BE2C (cell line): ENCODE results near the gene CYP2W1.
A peak's percentile ranks its signal among the peaks of the same experiment; 100 is the strongest.
"Not testable (repeated sequence)": the region's sequence is repeated elsewhere in the genome, so short reads cannot be mapped to it uniquely, and the experiment has no call there.

Source experiments
- DNase-seq: peaks from one replicate; pipeline ENCODE4 v3.0.0-alpha.2; 2020
- H3K27me3 ChIP-seq: fragments of 250-450 bp; sonication (Bioruptor Pico); 2 replicates; pipeline ENCODE4 v1.5.1; 2020; ENCODE audit warnings: mild to moderate bottlenecking
- H3K36me3 ChIP-seq: fragments of 250-450 bp; sonication (Bioruptor Pico); 2 replicates; pipeline ENCODE4 v1.5.1; 2020; ENCODE audit warnings: mild to moderate bottlenecking
- H3K4me1 ChIP-seq: fragments of 250-450 bp; sonication (Bioruptor Pico); 2 replicates; pipeline ENCODE4 v1.5.1; 2020
- H3K4me3 ChIP-seq: 2 replicates; pipeline ENCODE4 v1.5.1; 2011; ENCODE audit warnings: low read depth, low read length
- H3K9me3 ChIP-seq: fragments of 250-450 bp; sonication (Bioruptor Pico); 2 replicates; pipeline ENCODE4 v1.5.1; 2020
- TF ChIP-seq, protein P1 (sequence below): IDR thresholded peaks from 2 replicates; pipeline ENCODE4 v1.5.1; 2012; ENCODE audit warnings: mild to moderate bottlenecking, low read depth, low read length

Gene CYP2W1

DNA sequence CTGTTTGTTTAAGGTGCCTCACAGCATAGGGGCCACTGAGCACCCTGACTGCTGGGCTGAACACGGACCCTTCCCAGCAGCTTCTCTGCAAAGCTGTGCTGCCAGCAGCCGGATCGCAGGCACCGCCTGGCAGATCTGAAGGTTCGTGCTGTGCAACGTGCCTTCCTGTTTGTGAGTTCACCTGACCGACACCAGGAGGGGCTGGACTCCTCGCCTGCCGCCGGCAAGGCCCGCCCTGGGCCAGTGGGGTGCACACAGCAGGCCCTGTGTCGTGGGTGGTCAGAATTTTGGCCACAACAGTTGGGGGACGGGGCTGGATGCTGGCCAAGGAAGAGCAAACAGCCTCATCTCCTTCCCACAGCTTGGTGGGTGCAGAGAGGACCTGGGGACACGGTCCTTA, 12.6 kb downstream of the CYP2W1 start:
- DNase-seq, result no peak
- TF ChIP-seq, protein P1, sequence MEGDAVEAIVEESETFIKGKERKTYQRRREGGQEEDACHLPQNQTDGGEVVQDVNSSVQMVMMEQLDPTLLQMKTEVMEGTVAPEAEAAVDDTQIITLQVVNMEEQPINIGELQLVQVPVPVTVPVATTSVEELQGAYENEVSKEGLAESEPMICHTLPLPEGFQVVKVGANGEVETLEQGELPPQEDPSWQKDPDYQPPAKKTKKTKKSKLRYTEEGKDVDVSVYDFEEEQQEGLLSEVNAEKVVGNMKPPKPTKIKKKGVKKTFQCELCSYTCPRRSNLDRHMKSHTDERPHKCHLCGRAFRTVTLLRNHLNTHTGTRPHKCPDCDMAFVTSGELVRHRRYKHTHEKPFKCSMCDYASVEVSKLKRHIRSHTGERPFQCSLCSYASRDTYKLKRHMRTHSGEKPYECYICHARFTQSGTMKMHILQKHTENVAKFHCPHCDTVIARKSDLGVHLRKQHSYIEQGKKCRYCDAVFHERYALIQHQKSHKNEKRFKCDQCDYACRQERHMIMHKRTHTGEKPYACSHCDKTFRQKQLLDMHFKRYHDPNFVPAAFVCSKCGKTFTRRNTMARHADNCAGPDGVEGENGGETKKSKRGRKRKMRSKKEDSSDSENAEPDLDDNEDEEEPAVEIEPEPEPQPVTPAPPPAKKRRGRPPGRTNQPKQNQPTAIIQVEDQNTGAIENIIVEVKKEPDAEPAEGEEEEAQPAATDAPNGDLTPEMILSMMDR, result no peak
- H3K9me3 ChIP-seq, result no peaks in the 10 kb centered on the region
- H3K4me3 ChIP-seq, result no peak overlapping the region
- H3K27me3 ChIP-seq, result no peaks in the 10 kb centered on the region
- peaks cover 3% of the 10 kb centered on the region; the same call in 1 of the 2 replicates for H3K4me1 ChIP-seq
- peaks cover 27% of the 10 kb centered on the region for H3K36me3 ChIP-seq

DNA sequence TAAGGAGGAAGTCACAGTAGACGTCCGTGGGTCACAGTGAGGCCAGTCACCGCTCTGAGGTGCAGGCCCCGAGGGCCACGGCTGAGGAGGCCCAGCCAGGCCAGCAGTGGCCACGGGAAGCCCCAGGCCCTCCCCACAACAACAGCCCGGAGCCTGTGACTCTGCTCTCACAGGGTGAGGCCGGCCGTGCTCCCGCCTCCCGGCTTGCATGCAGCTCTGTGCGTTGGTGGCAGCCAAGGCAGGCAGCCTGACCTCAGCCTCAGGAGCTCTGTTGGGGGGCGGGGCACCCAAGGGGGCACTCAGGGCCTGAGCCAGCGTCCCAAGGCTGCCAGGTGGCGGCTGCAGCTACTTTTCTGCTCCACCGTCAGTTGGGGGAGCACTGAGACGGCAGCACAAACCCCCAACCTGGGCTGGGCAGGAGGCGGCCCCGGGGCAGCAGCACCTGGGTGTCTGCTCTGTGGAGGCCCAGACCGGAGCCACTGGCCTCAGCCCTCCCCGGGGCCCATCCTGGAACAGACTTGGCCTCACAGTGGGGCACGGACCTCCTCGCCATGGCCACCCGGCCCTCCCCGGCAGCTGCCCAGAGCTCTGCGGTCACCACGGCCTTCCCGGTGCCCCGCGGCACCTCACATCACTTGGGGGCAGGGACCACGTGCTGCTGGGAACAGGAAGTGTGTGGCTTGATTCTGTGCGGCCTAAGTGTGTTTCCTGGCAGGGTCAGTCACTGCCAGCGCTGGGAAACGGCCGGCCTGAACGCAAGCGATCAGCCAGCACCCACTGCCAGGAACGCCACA, 13.3 kb downstream of the CYP2W1 start:
- no peaks in the 10 kb centered on the region for H3K27me3 ChIP-seq
- no peaks in the 10 kb centered on the region for H3K9me3 ChIP-seq
- H3K4me1 ChIP-seq, result peaks cover 3% of the 10 kb centered on the region; the same call in 1 of the 2 replicates
- TF ChIP-seq, protein P1, result no peak
- no peak overlapping the region for H3K4me3 ChIP-seq
- H3K36me3 ChIP-seq, result peaks cover 27% of the 10 kb centered on the region
- DNase-seq, result no peak

DNA sequence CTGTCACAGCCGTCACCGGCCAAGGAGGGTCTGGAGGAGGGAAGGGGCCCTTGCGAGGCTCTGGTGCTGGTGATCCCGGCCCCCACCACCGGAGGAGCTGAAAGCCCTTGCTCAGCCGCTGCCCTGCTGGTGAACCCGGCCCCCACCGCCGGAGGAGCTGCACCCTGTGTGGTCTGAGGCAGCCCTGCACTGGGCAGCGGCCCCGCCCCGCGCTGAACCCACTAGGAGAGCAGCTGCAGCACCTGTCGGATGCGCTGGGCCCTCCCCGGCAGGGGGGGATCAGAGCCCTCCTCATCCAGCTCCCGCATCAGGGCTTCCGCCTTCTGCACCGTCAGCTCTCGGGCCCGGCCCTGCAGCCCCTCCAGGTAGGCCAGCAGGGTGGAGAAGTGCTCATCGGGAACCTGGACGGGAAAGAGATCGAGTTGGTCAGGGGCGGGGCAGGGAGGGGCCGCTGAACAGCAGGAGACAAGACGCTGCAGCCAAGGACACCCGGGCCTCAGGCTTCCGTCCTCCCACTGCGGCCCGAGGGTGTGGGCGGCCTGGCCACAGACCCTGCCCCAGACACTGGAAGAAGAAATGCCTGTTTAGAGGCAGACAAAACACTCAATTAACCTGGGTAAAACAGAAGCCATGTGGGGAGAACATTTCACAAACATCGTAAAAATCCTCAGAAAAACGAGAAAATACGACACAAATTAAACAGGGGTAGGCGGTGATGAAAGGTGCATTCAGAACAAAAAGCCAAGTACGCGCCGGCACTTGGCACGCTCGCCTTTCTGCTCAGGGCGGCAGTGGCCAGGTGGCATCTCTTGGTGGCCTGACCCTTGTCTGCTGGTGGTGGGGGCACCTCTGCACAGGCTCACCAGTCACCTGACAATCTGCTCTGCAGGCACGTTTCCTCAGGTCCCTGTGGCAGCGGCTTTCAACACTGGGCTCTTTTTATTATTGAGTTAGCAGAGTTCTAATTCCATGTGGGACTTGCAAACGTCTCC, 14.7 kb downstream of the CYP2W1 start:
- no peak for DNase-seq
- Histone ChIP-seq H3K4me1 (peaks cover 3% of the 10 kb centered on the region; the same call in 1 of the 2 replicates), H3K27me3 (no peaks in the 10 kb centered on the region), H3K4me3 (no peak overlapping the region), H3K36me3 (peaks cover 27% of the 10 kb centered on the region), H3K9me3 (no peaks in the 10 kb centered on the region)
- TF ChIP-seq, protein P1, result peak; percentile 5; the same call in 1 of the 2 replicates

DNA sequence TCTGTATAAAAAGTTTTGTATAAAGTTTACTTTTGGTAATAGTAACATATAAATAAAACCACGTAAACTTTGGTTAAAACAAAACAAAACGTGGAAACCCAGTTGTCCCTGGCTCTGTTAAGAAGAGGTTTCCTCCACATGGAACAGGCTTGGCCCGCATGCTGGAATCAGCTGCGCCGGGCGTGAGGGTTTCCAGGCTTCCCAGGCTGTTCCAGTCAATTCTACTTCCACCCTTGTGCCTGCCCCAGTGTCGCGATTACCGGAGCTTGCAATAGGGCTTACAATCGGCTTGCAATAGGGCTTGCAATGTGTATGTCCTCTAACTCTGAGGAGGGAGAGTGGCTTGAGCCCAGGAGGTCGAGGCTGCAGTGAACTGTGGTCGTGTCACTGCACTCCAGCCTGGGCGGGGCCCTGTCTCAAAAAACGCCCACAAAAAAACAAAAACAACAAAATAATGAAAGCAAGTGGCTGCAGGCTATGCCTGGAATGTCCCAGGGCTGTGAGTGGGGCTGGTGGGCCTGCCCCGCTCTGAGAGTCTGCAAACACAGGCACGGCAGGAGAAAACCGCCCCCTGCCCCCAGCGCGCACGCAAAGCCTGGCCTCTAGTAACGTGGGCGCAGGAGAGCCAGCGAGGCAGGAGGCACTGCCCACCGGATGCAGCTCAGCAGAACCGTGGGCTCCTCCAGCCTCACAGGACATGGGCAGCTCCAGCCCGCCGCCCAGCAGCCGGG, 16.3 kb downstream of the CYP2W1 start:
- DNase-seq, result no peak
- H3K9me3 ChIP-seq, result no peaks in the 10 kb centered on the region
- H3K4me3 ChIP-seq, result no peak overlapping the region
- no peaks in the 10 kb centered on the region for H3K4me1 ChIP-seq
- H3K36me3 ChIP-seq, result peaks cover 27% of the 10 kb centered on the region
- H3K27me3 ChIP-seq, result no peaks in the 10 kb centered on the region
- TF ChIP-seq, protein P1, result no peak

DNA sequence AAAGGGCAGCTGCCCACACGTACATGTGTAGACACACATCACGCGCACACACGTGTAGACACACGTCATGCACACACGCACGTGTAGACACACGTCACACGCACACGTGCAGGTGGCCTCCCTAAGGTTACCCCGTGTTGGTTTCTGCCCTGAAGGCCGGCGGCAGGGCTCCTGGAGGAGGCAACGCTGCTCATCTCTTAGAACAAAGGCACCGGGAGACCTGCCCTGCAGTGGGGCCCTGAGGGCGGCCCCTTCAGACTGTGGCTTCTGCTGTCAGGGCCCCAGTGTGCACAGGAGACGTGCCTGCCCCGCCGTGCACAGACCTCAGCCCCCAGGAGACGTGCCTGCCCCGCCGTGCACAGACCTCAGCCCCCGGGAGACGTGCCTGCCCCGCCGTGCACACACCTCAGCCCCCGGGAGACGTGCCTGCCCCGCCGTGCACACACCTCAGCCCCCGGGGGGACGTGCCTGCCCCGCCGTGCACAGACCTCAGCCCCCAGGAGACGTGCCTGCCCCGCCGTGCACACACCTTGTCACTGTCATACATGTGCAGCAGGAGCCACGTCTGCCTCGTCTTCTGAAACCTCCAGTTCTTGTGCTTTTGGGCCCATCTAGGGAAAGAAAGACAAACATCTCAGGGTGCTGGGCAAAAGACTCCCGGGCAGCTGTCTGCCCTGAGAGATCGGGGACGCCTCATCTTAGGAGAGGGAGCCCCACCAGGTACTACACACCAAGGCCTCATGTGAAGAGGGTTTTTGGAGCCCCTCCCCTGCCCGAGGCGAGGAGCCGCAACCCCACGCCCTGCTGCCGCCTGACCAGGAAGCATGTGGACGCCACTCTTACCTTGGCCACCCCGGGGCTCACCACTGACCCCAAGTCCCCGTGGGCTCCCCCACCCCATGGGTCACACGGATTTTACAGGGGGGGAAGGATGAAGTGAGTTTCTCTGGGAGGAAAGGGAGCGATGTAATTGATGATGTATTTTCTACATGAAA, 17.3 kb downstream of the CYP2W1 start:
- TF ChIP-seq, protein P1, result no peak
- no peak for DNase-seq
- Histone ChIP-seq H3K36me3 (peaks cover 27% of the 10 kb centered on the region), H3K9me3 (no peaks in the 10 kb centered on the region), H3K27me3 (no peaks in the 10 kb centered on the region), H3K4me1 (no peaks in the 10 kb centered on the region), H3K4me3 (no peak overlapping the region)

DNA sequence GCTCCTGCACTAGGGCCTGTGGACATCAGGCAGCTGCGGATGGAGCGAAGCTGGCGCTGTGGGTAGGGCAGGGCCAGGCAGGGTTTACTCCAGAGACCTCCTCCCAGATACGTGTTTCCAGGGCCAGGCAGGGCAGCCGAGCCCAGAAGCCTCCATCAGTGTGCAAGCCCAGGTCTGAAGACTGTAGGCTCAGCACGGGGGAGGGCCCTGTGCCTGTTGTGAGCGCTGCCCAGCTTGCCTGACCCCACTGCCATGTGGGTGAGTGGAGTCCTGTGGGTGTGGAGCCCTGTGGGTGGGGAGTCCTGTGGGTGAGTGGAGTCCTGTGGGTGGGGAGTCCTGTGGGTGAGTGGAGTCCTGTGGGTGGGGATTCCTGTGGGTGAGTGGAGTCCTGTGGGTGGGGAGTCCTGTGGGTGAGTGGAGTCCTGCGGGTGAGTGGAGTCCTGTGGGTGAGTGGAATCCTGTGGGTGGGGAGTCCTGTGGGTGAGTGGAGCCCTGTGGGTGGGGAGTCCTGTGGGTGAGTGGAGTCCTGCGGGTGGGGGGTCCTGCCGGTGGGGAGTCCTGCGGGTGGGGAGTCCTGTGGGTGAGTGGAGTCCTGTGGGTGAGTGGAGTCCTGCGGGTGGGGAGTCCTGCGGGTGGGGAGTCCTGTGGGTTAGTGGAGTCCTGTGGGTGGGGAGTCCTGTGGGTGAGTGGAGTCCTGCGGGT, 18.2 kb downstream of the CYP2W1 start:
- not testable (repeated sequence) for H3K9me3 ChIP-seq, H3K4me1 ChIP-seq, H3K27me3 ChIP-seq, H3K4me3 ChIP-seq
- peak; percentile 63 for DNase-seq
- peaks cover 22% of the 10 kb centered on the region for H3K36me3 ChIP-seq

DNA sequence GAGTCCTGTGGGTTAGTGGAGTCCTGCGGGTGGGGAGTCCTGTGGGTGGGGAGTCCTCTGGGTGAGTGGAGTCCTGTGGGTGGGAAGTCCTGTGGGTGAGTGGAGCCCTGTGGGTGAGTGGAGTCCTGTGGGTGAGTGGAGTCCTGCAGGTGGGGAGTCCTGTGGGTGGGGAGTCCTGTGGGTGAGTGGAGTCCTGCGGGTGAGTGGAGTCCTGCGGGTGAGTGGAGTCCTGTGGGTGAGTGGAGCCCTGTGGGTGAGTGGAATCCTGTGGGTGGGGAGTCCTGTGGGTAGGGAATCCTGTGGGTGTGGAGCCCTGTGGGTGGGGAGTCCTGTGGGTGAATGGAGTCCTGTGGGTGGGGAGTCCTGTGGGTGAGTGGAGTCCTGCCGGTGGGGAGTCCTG, 19.0 kb downstream of the CYP2W1 start:
- H3K27me3 ChIP-seq, DNase-seq, H3K9me3 ChIP-seq, H3K4me1 ChIP-seq, H3K4me3 ChIP-seq: not testable (repeated sequence)
- H3K36me3 ChIP-seq, result peaks cover 20% of the 10 kb centered on the region

DNA sequence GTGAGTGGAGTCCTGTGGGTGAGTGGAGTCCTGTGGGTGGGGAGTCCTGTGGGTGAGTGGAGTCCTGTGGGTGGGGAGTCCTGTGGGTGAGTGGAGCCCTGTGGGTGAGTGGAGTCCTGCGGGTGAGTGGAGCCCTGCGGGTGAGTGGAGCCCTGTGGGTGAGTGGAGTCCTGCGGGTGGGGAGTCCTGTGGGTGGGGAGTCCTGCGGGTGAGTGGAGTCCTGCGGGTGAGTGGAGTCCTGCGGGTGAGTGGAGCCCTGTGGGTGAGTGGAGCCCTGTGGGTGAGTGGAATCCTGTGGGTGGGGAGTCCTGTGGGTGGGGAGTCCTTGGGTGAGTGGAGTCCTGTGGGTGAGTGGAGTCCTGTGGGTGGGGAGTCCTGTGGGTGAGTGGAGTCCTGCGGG, 19.5 kb downstream of the CYP2W1 start:
- H3K36me3 ChIP-seq, result peaks cover 20% of the 10 kb centered on the region
- not testable (repeated sequence) for H3K4me3 ChIP-seq, H3K9me3 ChIP-seq, DNase-seq, H3K4me1 ChIP-seq, H3K27me3 ChIP-seq
